ENCODE measurements around the gene SHC1.
A peak's percentile ranks its signal among the peaks of the same experiment; 100 is the strongest.

SHC1 gene

GRCh38 chr1:155003766-155004351 is 33.3 kb upstream of the SHC1 start (continued):
- TF ChIP-seq GLIS2 (tag by site-specific recombination; IDR thresholded peaks at IDR 0.05) (peak; percentile 88), KLF8 (tag by site-specific recombination; IDR thresholded peaks at IDR 0.05) (peak; percentile 47; the same call in 1 of the 2 replicates), HIC1 (tag by site-specific recombination; IDR thresholded peaks at IDR 0.05) (peak; percentile 66; the same call in 1 of the 2 replicates), HOXC10 (CRISPR knock-in tag; IDR thresholded peaks at IDR 0.05) (no peak), ZBTB48 (tag by site-specific recombination; IDR thresholded peaks at IDR 0.05) (no peak), ZNF654 (tag by site-specific recombination; IDR thresholded peaks at IDR 0.05; ENCODE audit: low read depth) (no peak), ZBTB11 (tag by site-specific recombination; conservative IDR thresholded peaks at IDR 0.05; ENCODE audit: low read depth) (peak; percentile 86), ZNF335 (tag by site-specific recombination; conservative IDR thresholded peaks at IDR 0.05) (peak; percentile 70), ZNF701 (tag by site-specific recombination; IDR thresholded peaks at IDR 0.05) (no peak), ZNF610 (tag by site-specific recombination; IDR thresholded peaks at IDR 0.05; ENCODE audit: borderline replicate concordance) (no peak), EGR2 (tag by site-specific recombination; IDR thresholded peaks at IDR 0.05; ENCODE audit: low read depth) (peak; percentile 96), ZNF16 (tag by site-specific recombination; IDR thresholded peaks at IDR 0.05; ENCODE audit: low read depth) (no peak), ZNF785 (tag by site-specific recombination; IDR thresholded peaks at IDR 0.05) (no peak), ZNF600 (tag by site-specific recombination; IDR thresholded peaks at IDR 0.05) (no peak), ZNF626 (tag by site-specific recombination; IDR thresholded peaks at IDR 0.05) (no peak), SETDB1 (IDR thresholded peaks at IDR 0.05; ENCODE audit: insufficient read length, low read length) (no peak), ZFP69B (tag by site-specific recombination; IDR thresholded peaks at IDR 0.05) (0 out of 2 replicates have a peak, but pooled peaks have one; percentile 16), ZNF366 (tag by site-specific recombination; conservative IDR thresholded peaks at IDR 0.05) (no peak), ZNF19 (tag by site-specific recombination; IDR thresholded peaks at IDR 0.05; ENCODE audit: low read depth) (no peak), ZNF391 (tag by site-specific recombination; IDR thresholded peaks at IDR 0.05; ENCODE audit: borderline replicate concordance, low read depth) (0 out of 2 replicates have a peak, but pooled peaks have one; percentile 10), ZNF354C (tag by site-specific recombination; IDR thresholded peaks at IDR 0.05; ENCODE audit: borderline replicate concordance, low read depth) (no peak), ZNF2 (tag by site-specific recombination; IDR thresholded peaks at IDR 0.05) (no peak), ZNF184 (tag by site-specific recombination; IDR thresholded peaks at IDR 0.05) (no peak), ZXDB (tag by site-specific recombination; IDR thresholded peaks at IDR 0.05) (peak; percentile 95), ZBTB8A (tag by site-specific recombination; IDR thresholded peaks at IDR 0.05) (peak; percentile 34; the same call in 1 of the 2 replicates), ZNF670 (tag by site-specific recombination; IDR thresholded peaks at IDR 0.05; ENCODE audit: low read depth) (no peak)
- TF ChIP-seq, protein P1, sequence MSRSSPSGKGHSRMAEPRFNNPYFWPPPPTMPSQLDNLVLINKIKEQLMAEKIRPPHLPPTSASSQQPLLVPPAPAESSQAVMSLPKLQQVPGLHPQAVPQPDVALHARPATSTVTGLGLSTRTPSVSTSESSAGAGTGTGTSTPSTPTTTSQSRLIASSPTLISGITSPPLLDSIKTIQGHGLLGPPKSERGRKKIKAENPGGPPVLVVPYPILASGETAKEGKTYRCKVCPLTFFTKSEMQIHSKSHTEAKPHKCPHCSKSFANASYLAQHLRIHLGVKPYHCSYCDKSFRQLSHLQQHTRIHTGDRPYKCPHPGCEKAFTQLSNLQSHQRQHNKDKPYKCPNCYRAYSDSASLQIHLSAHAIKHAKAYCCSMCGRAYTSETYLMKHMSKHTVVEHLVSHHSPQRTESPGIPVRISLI (tag by site-specific recombination; IDR thresholded peaks at IDR 0.05) = no peak
- TF ChIP-seq, protein P2, sequence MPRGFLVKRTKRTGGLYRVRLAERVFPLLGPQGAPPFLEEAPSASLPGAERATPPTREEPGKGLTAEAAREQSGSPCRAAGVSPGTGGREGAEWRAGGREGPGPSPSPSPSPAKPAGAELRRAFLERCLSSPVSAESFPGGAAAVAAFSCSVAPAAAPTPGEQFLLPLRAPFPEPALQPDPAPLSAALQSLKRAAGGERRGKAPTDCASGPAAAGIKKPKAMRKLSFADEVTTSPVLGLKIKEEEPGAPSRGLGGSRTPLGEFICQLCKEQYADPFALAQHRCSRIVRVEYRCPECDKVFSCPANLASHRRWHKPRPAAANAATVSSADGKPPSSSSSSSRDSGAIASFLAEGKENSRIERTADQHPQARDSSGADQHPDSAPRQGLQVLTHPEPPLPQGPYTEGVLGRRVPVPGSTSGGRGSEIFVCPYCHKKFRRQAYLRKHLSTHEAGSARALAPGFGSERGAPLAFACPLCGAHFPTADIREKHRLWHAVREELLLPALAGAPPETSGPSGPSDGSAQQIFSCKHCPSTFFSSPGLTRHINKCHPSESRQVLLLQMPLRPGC (tag by site-specific recombination; IDR thresholded peaks at IDR 0.05) = no peak
- TF ChIP-seq, protein P3, sequence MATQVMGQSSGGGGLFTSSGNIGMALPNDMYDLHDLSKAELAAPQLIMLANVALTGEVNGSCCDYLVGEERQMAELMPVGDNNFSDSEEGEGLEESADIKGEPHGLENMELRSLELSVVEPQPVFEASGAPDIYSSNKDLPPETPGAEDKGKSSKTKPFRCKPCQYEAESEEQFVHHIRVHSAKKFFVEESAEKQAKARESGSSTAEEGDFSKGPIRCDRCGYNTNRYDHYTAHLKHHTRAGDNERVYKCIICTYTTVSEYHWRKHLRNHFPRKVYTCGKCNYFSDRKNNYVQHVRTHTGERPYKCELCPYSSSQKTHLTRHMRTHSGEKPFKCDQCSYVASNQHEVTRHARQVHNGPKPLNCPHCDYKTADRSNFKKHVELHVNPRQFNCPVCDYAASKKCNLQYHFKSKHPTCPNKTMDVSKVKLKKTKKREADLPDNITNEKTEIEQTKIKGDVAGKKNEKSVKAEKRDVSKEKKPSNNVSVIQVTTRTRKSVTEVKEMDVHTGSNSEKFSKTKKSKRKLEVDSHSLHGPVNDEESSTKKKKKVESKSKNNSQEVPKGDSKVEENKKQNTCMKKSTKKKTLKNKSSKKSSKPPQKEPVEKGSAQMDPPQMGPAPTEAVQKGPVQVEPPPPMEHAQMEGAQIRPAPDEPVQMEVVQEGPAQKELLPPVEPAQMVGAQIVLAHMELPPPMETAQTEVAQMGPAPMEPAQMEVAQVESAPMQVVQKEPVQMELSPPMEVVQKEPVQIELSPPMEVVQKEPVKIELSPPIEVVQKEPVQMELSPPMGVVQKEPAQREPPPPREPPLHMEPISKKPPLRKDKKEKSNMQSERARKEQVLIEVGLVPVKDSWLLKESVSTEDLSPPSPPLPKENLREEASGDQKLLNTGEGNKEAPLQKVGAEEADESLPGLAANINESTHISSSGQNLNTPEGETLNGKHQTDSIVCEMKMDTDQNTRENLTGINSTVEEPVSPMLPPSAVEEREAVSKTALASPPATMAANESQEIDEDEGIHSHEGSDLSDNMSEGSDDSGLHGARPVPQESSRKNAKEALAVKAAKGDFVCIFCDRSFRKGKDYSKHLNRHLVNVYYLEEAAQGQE (tag by site-specific recombination; IDR thresholded peaks at IDR 0.05) = no peak

All from HEK293 (cell line).